GM12872 (cell line): ENCODE data around the gene GCLC.

Experiments used
- TF ChIP-seq, protein P1 (sequence below): IDR thresholded peaks from 3 replicates; pipeline ENCODE4 v1.5.1; 2011; ENCODE audit warnings: low read depth, mild to moderate bottlenecking, low read length, moderate library complexity; ENCODE audit not compliant: insufficient read depth

Gene GCLC

DNA sequence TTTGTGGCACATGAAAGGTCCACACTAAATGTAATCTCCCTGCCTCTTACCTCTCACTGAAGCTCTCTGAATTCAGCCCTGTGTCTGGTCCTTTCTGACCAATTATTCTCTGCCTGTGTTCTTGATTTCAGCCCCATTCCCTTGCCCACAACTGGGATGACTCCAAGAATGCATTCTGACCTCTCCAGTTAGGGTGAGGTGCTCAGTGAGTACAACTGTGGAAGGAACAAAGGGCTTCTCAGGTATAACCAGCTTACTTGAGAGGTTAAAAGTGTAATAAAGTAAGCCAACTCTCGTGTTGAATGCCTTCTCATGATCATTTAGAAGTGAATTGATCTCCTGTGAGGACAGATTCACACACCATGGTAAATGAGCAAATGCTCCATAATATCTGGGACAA is 88.1 kb downstream of the GCLC start:
- TF ChIP-seq, protein P1, sequence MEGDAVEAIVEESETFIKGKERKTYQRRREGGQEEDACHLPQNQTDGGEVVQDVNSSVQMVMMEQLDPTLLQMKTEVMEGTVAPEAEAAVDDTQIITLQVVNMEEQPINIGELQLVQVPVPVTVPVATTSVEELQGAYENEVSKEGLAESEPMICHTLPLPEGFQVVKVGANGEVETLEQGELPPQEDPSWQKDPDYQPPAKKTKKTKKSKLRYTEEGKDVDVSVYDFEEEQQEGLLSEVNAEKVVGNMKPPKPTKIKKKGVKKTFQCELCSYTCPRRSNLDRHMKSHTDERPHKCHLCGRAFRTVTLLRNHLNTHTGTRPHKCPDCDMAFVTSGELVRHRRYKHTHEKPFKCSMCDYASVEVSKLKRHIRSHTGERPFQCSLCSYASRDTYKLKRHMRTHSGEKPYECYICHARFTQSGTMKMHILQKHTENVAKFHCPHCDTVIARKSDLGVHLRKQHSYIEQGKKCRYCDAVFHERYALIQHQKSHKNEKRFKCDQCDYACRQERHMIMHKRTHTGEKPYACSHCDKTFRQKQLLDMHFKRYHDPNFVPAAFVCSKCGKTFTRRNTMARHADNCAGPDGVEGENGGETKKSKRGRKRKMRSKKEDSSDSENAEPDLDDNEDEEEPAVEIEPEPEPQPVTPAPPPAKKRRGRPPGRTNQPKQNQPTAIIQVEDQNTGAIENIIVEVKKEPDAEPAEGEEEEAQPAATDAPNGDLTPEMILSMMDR = no peak

DNA sequence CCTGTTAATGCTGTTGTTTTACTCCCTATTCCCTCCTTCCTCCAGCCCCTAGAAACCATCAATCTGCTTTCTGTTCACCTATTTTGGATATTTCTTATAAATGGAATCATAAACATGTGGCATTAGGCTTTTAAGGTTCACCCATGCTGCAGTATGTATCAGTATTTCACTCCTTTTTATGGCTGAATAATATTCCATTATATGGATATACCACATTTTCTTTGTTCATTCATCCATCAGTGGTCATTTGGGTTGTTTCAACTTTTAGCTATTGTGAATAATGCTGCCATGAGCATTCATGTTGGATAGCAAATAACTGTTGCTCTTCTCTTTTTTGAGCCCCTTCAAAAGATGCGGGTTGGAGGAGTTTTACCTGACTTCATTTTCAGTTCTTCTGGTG is 89.2 kb downstream of the GCLC start:
- TF ChIP-seq, protein P1 = no peak

DNA sequence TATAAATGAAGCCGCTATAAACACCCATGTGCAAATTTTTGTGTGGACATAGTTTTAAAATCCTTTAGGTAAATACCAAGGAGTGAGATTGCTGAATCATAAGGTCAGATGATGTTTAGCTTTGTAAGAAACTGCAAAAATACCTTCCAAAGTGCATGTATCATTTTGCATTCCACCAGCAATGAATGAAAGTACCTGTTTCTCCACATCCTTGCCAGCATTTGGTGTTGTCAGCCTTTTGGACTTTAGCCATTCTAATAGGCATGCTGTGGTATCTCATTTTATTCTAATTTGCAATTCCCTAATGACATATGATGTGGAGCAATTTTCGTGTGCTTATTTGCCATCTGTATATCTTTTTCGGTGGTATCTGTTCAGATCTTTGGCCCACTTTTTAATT is 93.7 kb downstream of the GCLC start:
- TF ChIP-seq, protein P1 = no peak

DNA sequence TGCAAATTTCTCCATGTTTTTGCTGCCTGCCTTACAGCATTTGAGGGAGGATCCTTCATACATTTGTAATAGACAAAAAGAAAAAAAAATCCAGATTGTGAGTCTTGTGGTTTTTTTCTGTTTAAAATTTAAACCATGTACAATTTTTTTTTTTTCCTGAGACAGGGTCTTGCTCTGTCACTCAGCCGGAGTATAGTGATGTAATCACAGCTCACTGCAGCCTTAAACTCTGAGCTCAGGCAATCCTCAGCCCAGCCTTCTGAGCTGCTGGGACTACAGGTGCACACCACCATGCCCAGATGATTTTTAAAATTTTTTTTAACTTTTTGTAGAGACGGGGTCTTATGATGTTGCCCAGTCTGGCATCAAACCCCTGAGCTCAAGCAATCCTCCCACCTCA is 97.0 kb downstream of the GCLC start:
- TF ChIP-seq, protein P1 = no peak
